GM10266 (cell line): ENCODE measurements around the gene THRAP3.
A peak's percentile ranks its signal among the peaks of the same experiment; 100 is the strongest.
"Not testable (repeated sequence)": the region's sequence is repeated elsewhere in the genome, so short reads cannot be mapped to it uniquely, and the experiment has no call there.

Source experiments
- DNase-seq: peaks from one replicate; pipeline ENCODE4 v3.0.0; 2012; ENCODE audit errors: extremely low spot score
- TF ChIP-seq, protein P1 (sequence below): IDR thresholded peaks from 2 replicates; pipeline ENCODE4 v1.5.1; 2012; ENCODE audit warnings: mild to moderate bottlenecking, low read depth; ENCODE audit not compliant: control insufficient read depth, insufficient read depth; ENCODE audit errors: missing control alignments

The THRAP3 gene

DNA sequence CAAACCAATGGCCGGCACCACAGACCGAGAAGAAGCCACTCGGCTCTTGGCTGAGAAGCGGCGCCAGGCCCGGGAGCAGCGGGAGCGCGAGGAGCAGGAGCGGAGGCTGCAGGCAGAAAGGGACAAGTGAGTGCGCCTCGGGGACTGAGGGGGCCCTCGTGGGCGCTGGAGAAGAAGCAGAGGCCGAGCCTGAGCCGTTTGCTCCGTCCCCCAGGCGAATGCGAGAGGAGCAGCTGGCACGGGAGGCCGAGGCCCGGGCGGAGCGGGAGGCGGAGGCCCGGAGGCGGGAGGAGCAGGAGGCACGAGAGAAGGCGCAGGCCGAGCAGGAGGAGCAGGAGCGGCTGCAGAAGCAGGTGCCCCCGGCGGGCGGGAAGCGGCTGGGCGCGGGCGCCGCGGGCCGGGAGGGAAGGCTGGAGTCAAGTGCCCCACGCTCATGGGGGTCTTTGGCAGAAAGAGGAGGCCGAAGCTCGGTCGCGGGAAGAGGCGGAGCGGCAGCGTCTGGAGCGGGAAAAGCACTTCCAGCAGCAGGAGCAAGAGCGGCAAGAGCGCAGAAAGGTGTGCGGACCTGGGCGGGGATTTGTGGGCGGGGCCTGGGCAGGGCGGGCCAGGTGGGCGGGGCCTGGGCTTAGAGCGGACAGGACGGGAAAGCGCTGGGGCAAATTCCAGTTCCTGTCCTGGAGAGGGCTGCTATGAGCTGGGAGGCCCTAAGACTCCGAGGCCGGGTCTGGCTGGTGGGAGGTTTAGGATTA lies 45.6 kb upstream of the THRAP3 start:
- no peak for DNase-seq

DNA sequence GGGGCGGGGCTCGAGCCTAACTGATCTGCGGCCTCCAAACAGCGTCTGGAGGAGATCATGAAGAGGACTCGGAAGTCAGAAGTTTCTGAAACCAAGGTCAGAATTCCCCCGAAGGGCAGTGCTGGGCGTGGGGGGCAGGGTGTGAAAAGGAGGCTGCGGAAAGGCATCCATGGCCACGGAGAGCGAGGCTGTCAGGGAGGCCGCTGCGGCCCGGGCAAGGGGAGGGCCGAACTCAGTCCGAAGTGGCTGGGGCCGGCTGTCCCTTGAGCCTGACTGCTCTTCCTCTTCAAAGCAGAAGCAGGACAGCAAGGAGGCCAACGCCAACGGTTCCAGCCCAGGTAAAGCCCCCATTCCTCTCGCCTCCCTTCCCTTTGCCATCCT lies 45.0 kb upstream of the THRAP3 start:
- TF ChIP-seq, protein P1, sequence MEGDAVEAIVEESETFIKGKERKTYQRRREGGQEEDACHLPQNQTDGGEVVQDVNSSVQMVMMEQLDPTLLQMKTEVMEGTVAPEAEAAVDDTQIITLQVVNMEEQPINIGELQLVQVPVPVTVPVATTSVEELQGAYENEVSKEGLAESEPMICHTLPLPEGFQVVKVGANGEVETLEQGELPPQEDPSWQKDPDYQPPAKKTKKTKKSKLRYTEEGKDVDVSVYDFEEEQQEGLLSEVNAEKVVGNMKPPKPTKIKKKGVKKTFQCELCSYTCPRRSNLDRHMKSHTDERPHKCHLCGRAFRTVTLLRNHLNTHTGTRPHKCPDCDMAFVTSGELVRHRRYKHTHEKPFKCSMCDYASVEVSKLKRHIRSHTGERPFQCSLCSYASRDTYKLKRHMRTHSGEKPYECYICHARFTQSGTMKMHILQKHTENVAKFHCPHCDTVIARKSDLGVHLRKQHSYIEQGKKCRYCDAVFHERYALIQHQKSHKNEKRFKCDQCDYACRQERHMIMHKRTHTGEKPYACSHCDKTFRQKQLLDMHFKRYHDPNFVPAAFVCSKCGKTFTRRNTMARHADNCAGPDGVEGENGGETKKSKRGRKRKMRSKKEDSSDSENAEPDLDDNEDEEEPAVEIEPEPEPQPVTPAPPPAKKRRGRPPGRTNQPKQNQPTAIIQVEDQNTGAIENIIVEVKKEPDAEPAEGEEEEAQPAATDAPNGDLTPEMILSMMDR, result no peak
- DNase-seq, result no peak

More for the DNA sequence above, 45.6 kb upstream of the THRAP3 start:
- TF ChIP-seq, protein P1, result no peak

DNA sequence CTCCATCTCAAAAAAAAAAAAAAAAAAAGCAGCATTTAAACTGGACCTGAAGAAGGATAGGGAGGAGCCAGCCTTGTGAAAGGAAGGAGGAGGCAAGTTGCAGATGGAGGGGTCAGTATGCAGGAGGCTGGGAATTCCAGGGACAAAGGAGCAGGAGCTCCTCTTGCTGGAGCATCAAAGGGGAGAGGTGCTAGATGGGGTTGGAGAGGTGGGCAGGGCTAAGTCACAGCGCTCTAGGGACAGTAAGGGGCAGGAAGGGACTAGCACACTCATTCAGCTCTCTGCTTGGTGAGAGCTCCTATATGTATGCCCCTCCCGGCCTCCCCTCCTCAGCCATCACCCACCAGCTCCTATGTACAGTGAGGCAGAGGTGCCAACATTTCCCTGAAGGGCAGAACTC lies 41.5 kb upstream of the THRAP3 start:
- TF ChIP-seq, protein P1, result no peak
- no peak for DNase-seq

- TF ChIP-seq, protein P1, result no peak
- no peak for DNase-seq
Measured at GRCh38 chr1:36183309-36183856, 40.9 kb upstream of the THRAP3 start.

- peak; percentile 86 for DNase-seq
- TF ChIP-seq, protein P1, result peak; percentile 92
Measured at GRCh38 chr1:36187800-36188593, 36.2 kb upstream of the THRAP3 start.

DNA sequence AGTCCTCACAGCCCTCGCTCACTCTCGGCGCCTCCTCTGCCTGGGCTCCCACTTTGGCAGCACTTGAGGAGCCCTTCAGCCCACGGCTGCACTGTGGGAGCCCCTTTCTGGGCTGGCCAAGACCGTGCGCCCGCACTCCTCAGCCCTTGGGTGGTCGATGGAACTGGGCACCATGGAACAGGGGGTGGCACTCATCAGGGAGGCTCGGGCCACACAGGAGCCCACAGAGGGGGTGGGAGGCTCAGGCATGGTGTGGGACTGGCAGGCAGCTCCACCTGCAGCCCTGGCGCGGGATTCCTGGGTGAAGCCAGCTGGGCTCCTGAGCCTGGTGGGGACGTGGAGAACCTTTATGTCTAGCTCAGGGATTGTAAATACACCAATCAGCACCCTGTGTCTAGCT lies 27.4 kb upstream of the THRAP3 start:
- DNase-seq, result not testable (repeated sequence)

DNA sequence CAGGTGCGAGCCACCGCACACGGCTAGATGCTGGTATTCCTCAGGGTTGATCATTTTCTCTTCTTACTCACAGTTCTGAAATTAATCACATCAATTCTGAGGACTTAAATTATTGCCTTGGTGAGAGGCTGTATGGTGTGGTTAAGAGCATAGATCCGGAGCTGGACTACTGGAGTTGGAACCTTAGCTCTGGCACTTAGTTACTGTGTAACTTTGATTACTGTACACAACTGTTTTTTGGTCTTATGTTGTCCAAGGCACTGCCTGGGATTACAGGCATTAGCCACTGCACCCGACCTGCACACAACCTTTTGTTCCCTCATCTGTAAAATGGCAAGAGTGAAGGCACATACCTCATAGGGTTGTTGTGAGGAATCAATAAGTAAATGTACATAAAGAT lies 25.6 kb upstream of the THRAP3 start:
- TF ChIP-seq, protein P1, result no peak
- no peak for DNase-seq
